Trophoblast cell (in vitro differentiated cells and primary cell): ENCODE data around the gene RHOU.

Experiments used
- DNase-seq, 2 donors: peaks; one replicate each; pipeline ENCODE4 v3.0.0-alpha.2; 2016
- H2AFZ ChIP-seq: 2 replicates; pipeline ENCODE4 v1.6.1; 2013; ENCODE audit warnings: low read length, moderate library complexity, mild to moderate bottlenecking; ENCODE audit not compliant: insufficient read depth, poor library complexity
- H2AK5ac ChIP-seq: 2 replicates; pipeline ENCODE4 v1.6.1; 2013; ENCODE audit warnings: mild to moderate bottlenecking, low read length
- H2BK120ac ChIP-seq: 2 replicates; pipeline ENCODE4 v1.6.1; 2013; ENCODE audit warnings: low read length, mild to moderate bottlenecking, moderate library complexity; ENCODE audit not compliant: insufficient read depth, poor library complexity
- H2BK12ac ChIP-seq: 2 replicates; pipeline ENCODE4 v1.6.1; 2013; ENCODE audit warnings: mild to moderate bottlenecking, low read length, moderate library complexity
- H2BK5ac ChIP-seq: 2 replicates; pipeline ENCODE4 v1.6.1; 2013; ENCODE audit warnings: low read length, low read depth, moderate library complexity, mild to moderate bottlenecking; ENCODE audit not compliant: poor library complexity
- H3K14ac ChIP-seq: 2 replicates; pipeline ENCODE4 v1.6.1; 2013; ENCODE audit warnings: mild to moderate bottlenecking, low read length
- H3K18ac ChIP-seq: 2 replicates; pipeline ENCODE4 v1.6.1; 2013; ENCODE audit warnings: mild to moderate bottlenecking, low read length
- H3K23ac ChIP-seq: 2 replicates; pipeline ENCODE4 v1.6.1; 2013; ENCODE audit warnings: low read length
- H3K27ac ChIP-seq: 2 replicates; pipeline ENCODE4 v1.5.1; 2013; ENCODE audit warnings: low read depth, mild to moderate bottlenecking, inconsistent platforms, low read length, moderate library complexity
- H3K27me3 ChIP-seq: 2 replicates; pipeline ENCODE4 v1.6.1; 2013; ENCODE audit warnings: inconsistent platforms, mild to moderate bottlenecking, low read length, moderate library complexity; ENCODE audit not compliant: insufficient read depth
- H3K36me3 ChIP-seq, 2 experiments: 1 replicate in 1 of 2; 2 replicates in 1 of 2; pipeline ENCODE4 v1.6.1; 2013; ENCODE audit warnings: low read length in 2 of 2, mild to moderate bottlenecking in 2 of 2, moderate library complexity in 1 of 2; ENCODE audit not compliant: insufficient read depth in 2 of 2, control insufficient read depth in 1 of 2
- H3K4ac ChIP-seq: 2 replicates; pipeline ENCODE4 v1.6.1; 2013; ENCODE audit warnings: low read depth, mild to moderate bottlenecking, low read length, moderate library complexity
- H3K4me1 ChIP-seq, 2 experiments: 1 replicate in 1 of 2; 2 replicates in 1 of 2; pipeline ENCODE4 v1.6.1; 2013; ENCODE audit warnings: low read length in 2 of 2, mild to moderate bottlenecking in 2 of 2, moderate library complexity in 1 of 2; ENCODE audit not compliant: insufficient read depth in 2 of 2, control insufficient read depth in 1 of 2
- H3K4me2 ChIP-seq: 2 replicates; pipeline ENCODE4 v1.6.1; 2013; ENCODE audit warnings: inconsistent platforms, mild to moderate bottlenecking, low read length, moderate library complexity
- H3K4me3 ChIP-seq: 2 replicates; pipeline ENCODE4 v1.5.1; 2013; ENCODE audit warnings: mild to moderate bottlenecking, low read depth, low read length, inconsistent platforms
- H3K79me1 ChIP-seq: one replicate; pipeline ENCODE4 v1.6.1; 2013; ENCODE audit warnings: low read length
- H3K79me2 ChIP-seq: 2 replicates; pipeline ENCODE4 v1.6.1; 2013; ENCODE audit warnings: low read length, mild to moderate bottlenecking; ENCODE audit not compliant: control insufficient read depth, insufficient read depth, poor library complexity
- H3K9ac ChIP-seq: 2 replicates; pipeline ENCODE4 v1.6.1; 2013; ENCODE audit warnings: mild to moderate bottlenecking, low read length
- H3K9me3 ChIP-seq: 2 replicates; pipeline ENCODE4 v1.6.1; 2013; ENCODE audit warnings: low read depth, mild to moderate bottlenecking, control low read depth, inconsistent platforms, low read length; ENCODE audit not compliant: insufficient read depth
- H4K12ac ChIP-seq: 2 replicates; pipeline ENCODE4 v1.6.1; 2013; ENCODE audit warnings: low read depth, mild to moderate bottlenecking, low read length, moderate library complexity
- H4K8ac ChIP-seq: 2 replicates; pipeline ENCODE4 v1.6.1; 2013; ENCODE audit warnings: low read depth, mild to moderate bottlenecking, low read length, moderate library complexity
- H4K91ac ChIP-seq: one replicate; pipeline ENCODE4 v1.6.1; 2013; ENCODE audit warnings: low read depth, mild to moderate bottlenecking, low read length, moderate library complexity
- WGBS: extraction: QIAGEN DNeasy Blood & Tissue Kit; methylation state at CpG from one replicate; pipeline ENCODE4 v1.1.7; 2013; ENCODE audit warnings: missing lambda C conversion rate; ENCODE audit not compliant: insufficient read length, insufficient coverage; ENCODE audit errors: extremely low coverage; 5-methylcytosine and 5-hydroxymethylcytosine counted together

Gene RHOU

DNA sequence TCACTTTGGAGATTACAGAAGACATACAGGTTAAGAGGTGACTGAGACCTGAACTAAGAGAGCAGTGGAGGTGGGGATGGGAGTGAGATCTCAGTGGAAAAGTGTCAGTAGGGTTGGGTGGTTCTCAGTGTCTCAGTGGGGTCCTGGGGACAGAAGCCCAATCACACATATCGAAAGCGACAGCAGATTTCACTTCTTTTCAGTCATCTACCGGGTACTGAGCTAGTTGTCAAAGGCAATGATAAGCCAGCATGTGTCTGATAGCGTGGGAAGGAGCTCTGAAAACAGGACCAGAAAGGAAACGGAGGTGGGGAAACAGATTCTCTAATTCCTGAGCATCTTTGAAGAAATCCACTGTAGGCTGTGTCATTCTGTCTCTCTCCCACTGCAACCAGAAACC, 59.5 kb downstream of the RHOU start:
- Histone ChIP-seq H3K9ac (no peak overlapping the region), H2AFZ (no peak overlapping the region), H3K4me1 (peaks cover 0 to 5% of the 10 kb centered on the region in 2 experiments), H3K79me2 (no peaks in the 10 kb centered on the region), H4K91ac (no peak overlapping the region), H3K9me3 (no peaks in the 10 kb centered on the region), H3K23ac (no peak overlapping the region), H3K27me3 (no peaks in the 10 kb centered on the region), H4K8ac (no peak overlapping the region), H3K4ac (no peak overlapping the region), H2BK12ac (no peak overlapping the region), H3K27ac (no peak overlapping the region), H4K12ac (no peak overlapping the region), H3K4me3 (no peak overlapping the region), H3K4me2 (no peak overlapping the region), H2BK5ac (no peak overlapping the region), H3K79me1 (peaks cover 2% of the 10 kb centered on the region), H2BK120ac (no peak overlapping the region), H3K36me3 (no peaks in the 10 kb centered on the region), H3K18ac (no peak overlapping the region), H3K14ac (no peak overlapping the region), H2AK5ac (no peak overlapping the region)
- no peak for DNase-seq
- WGBS: no CpG with 5 or more reads among the region's 5 CpGs

DNA sequence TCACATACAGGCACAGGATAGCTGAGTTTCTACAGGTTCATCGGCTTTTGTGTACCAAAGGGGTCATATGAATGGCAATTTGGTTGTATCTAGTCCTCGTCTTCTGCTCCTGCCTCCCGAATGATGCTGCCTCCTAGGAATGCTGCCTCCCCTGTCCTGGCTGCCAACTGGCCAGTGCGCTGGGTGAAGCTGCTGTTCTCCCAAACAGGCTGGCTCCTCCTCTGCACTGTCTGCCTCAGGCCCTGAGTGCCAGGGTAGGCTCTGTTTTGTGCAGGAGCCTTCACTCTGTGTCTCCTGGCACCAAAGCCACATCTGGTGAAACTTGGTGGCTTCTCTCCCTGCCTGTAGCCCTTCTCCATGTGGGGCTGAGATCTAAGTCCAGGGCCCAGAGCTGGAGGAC, 60.3 kb downstream of the RHOU start:
- no CpG with 5 or more reads among the region's 4 CpGs for WGBS

More for the DNA sequence above, 60.3 kb downstream of the RHOU start:
- Histone ChIP-seq H3K36me3 (no peaks in the 10 kb centered on the region), H2BK12ac (no peak overlapping the region), H4K91ac (no peak overlapping the region), H4K12ac (no peak overlapping the region), H2BK120ac (no peak overlapping the region), H3K14ac (no peak overlapping the region), H3K79me2 (no peaks in the 10 kb centered on the region), H3K4ac (no peak overlapping the region), H3K4me1 (peaks cover 0 to 5% of the 10 kb centered on the region in 2 experiments), H4K8ac (no peak overlapping the region), H2BK5ac (no peak overlapping the region), H3K27ac (no peak overlapping the region), H3K23ac (no peak overlapping the region), H3K4me3 (no peak overlapping the region), H3K79me1 (peaks cover 2% of the 10 kb centered on the region), H2AK5ac (no peak overlapping the region), H3K27me3 (no peaks in the 10 kb centered on the region), H2AFZ (no peak overlapping the region), H3K4me2 (no peak overlapping the region), H3K9me3 (no peaks in the 10 kb centered on the region), H3K18ac (no peak overlapping the region), H3K9ac (no peak overlapping the region)
- DNase-seq: peak in 1 of 2 donors; percentile 54
